Mesenteric fat pad (tissue), 1 donor: ENCODE data around the gene CCDC187. TPM values are rescaled to one million over a fixed set of nuclear protein-coding genes. Genes with fewer than 3 reads are reported as not detected.

Source experiments
- DNase-seq: peaks from one replicate; pipeline ENCODE4 v3.0.0-alpha.2; 2020; ENCODE audit warnings: low spot score
- total RNA-seq: library from RNA; stranded (reverse); fragmentation: NEBNext Ultra II Directional; extraction: Animal tissue kit (Norgen Biotek cat#: 25700); gene quantifications from one replicate; pipeline ENCODE4 v1.2.1, GENCODE V29; 2021
- donor health status: DM: yes; HTN: yes; CAD: no.

Gene CCDC187
- total RNA-seq, 1 donor from 2014 or later: not detected

DNA sequence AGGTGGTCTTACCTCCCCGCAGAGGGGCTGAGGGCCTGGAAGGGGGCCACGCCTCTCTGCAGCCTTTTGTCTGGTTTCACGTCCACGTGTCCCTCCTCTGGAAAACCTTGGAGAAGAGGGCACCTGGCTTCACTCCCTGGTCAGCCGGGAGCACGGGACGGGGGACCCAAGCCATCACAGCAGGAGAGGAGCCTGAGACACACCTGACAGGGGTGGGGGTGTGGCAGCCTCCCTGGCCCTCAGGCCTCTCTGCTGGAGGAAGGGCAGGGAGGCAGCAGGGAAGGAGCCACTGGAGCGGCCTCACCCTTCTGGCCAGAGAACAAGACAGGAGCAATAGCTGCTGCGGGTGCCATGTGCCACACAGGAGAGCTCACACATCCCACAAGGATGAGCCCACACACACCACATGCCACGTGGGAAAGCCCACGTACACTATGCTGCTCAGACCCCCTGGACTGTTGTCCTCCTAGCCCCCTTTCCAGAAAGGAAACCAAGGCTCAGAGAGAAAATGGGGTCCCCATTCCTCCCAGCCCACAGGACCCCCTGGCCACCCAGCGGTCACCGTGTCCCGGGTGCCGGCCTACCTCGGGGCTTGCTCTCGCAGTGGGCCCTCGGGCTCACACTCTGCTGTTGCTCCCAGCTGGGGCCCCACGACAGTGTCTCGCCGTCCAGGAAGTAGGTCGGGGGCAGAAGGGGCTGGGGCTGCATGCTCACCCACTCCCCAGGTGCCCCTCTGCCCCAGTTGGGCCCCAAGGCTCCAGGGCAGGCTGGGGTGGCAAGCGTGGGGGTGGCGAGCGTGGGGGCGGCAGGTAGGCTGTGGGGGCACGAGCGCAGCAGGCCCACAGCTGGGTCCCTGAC lies 18.2 kb downstream of the CCDC187 start:
- no peak for DNase-seq

DNA sequence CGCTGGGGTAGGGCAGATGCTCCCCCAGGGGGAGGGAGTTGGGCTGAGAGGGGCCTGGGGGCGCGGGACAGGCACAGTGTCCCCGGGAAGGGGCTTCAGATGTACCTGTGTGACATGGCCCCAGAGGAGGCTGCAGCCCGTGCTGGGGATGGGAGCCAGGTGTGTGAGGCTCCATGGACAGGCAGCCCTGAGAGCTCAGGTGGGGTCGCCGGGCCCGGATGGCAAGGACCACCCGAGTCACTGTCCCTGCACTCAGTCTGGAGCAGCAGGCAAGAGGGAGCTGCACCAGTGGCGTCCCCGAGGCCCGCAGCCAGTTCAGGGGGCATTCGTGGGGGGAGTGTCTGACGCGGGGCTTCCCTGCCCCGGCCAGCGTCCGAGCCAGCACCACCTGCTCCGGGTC lies 18.9 kb downstream of the CCDC187 start:
- DNase-seq: no peak

- no peak for DNase-seq
Measured at GRCh38 chr9:136284311-136284710, 19.6 kb downstream of the CCDC187 start.

DNA sequence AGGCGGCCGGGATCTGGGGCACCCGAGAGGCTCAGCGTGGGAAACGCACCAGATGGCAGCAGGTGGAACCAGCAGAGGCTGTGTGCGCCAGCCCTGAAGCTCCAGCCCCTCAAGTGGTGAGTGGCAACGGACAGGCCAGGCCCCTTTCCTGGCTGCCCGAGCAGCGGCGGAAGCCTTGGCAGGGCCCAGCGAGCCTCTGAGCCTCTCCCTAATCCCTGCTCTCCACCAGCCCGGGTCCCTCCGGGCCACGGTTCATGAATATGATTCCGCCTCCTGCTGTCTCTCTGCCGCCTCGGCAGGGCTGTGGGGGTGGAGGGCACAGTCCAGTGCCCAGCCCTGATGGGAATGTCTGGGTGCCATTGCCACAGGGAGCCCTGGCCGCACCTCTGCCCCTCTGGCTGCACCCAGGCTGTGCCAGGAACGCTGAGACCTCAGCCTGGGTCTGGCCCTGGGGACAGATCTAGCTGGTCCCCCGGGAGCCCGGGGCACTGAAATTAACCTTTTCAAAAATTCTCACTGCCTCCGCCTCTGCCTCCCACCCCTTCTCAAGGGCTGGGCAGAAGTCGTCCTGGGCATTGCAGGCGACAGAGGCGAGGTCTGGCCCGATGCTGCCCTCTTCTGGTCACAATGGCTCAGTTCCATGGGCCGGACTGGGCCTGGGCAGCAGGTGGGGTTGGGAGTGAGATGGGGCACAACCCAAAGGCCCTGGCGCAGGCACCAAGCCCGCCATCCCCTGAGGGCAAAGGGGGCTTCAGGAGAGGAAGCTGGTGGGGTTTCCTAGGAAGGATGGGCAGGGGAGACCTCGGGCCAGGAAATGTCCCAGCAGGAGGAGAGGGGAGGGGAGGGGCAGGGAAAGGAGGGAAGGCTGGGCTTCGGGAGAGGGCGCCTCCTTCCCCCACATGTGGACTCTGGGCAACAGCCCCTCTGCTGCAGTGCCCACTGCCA lies 20.3 kb downstream of the CCDC187 start:
- no peak for DNase-seq

DNA sequence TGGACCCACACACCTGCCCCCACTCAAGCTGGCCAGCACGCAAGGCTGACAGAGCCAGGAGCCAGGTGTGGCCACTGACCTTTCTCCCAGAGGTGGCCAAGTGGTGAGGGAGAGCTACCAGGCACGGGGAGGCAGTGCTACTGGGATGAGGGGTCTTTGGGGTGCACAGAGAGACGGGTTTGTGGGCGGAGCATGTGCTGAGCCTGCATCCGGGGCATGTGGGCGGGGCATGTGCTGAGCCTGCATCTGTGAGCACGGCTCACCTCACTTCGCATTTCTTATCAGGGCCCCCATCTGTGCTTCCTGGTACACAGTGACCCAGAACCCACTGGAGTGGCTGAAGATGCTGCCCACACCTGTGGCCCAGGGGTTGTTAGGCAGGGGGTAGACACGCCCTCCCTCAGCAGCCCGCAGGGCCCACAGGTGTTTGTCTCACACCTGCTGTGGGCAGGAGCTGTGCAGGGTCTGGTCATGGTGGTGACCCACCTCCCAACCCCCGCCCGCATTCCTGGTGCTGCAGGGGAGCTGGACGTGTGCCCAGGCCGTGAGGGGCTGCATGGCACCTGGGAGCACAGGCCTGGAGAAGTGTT lies 21.5 kb downstream of the CCDC187 start:
- DNase-seq: no peak

DNA sequence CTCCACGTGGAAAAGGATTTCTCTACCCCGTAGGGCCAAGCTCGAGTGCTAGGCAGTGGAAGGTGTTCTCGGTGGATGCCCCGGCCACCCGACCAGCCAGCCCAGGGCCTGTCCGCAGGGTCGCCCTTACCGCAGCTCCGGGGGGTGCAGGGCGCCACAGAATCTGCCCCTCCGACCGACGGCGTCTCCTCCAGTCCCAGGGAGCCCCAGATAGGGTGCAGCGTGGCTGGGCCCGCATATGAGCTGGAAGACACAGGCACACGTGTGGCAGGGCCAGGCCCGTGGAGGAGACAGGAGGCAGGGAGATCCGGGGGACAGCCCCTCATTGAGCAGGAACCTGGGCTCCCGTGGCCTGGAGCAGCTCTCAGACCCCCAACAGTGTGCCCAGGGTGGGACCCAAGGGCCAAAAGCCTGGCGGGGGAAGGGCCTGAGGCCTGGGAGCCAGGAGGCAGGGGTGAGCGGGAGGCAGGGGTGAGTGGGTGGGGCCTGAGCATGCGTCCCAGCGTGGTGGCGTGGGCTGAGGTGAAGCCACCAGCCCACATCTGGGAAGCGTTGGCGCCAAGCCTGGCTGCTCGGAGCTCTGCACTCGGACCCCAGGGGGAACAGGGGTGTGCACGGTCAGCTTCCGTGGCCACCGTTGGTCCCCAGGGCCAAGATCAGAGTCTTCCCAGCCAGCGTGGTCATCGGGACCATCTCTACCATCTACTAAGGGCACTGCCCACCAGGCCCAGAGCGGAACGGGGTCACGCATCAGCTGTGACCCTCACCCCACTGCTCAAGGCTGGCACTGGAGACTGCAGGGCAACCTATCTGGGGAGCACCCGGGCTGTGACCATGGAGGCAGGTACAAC lies 22.2 kb downstream of the CCDC187 start:
- no peak for DNase-seq

DNA sequence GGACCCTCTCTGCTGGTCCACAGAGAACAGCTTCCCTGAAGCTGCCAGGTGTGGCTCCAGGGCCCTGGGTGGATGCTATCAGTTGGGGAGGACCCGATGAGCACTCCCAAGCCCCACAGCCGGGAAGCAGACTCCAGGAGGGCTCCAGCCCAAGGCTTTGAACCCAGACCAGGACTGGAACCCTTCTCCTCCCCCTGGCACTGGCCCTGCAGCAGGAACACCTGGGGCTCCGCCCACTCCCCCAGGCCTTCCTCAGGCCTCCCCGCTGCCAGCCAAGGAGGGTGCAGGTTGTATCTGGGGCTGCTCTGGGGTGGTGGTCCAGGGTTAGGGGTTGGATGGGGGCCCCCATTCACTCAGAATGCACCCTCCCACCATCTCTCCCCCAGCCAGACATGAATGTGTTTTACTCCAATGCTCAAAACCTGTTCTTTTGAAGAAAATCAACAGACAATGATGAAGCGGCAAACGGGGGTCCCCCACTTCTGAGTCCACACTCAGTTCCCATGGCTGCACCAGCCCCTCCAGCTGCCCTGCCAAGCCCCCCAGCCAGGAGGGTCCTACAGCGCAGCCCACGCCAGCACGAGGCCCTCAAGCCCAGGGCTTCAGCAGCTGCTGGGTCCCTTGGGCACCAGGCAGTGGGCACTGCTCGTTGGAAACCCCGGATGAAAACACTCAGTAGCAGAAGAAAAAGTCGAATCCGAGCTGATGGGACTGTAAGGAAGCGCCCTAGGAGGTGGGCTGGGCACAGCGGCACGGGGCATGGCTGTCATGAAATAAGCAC lies 23.2 kb downstream of the CCDC187 start:
- DNase-seq: no peak

- DNase-seq: no peak
Measured at GRCh38 chr9:136279471-136279870, 24.4 kb downstream of the CCDC187 start.

DNA sequence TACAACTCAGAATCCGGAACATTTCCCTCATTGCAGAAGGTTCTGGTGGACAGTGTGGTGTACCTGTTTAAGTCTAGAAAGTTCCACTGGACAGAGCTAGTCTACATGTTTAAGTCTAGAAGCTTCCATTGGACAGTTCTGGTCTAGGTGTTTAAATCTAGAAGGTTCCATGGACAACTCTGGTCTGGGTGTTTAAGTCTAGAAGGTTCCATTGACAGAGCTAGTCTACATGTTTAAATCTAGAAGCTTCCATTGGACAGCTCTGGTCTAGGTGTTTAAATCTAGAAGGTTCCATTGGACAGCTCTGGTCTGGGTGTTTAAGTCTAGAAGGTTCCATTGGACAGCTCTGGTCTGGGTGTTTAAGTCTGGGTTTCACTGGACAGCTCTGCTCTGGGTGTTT lies 25.0 kb downstream of the CCDC187 start:
- no peak for DNase-seq

DNA sequence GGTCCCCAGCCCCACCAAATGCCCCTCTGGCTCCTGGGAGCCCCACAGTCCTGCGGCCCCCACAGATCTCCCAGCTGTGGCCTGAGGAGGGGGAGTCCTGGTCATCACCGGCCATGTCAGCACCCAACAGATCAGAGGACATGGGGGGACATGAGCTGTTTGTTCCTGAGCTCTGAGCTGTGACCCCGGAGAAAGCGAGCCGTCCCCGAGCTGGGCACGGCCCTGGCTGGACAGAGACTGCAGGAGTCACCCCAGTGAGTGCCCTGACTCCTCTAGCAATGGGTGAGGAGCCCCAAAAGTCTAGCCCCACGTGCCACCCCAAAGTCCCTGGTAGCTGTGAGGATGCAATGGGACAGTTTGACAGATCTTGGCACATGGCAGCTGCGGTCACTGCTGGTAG lies 25.7 kb downstream of the CCDC187 start:
- DNase-seq: no peak

GRCh38 chr9:136277746-136278145 lies 26.1 kb downstream of the CCDC187 start:
- DNase-seq: no peak

DNA sequence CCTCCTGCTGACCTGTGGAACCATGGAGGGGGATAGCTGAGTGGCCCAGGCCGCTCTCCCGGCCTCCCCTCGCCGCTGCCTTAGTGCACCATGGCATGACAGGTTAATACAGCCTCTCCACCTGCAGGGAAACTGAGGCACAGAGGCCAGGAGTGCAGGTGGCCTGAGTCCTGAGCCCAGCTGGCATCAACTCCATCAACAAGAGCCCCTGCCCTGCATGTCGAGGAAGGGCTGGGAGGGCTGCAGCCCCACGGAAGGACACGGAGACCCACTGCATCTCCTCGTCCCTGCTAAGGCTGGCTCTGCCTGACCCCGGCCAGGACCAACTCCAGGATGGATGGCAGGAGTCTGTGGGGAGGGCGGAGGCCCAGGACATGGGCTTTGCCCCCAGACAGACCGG lies 27.2 kb downstream of the CCDC187 start:
- no peak for DNase-seq

GRCh38 chr9:136275655-136276429 lies 28.1 kb downstream of the CCDC187 start:
- DNase-seq: no peak

GRCh38 chr9:136274786-136275654 lies 28.9 kb downstream of the CCDC187 start:
- no peak for DNase-seq

GRCh38 chr9:136273921-136274785 lies 29.7 kb downstream of the CCDC187 start:
- no peak for DNase-seq

DNA sequence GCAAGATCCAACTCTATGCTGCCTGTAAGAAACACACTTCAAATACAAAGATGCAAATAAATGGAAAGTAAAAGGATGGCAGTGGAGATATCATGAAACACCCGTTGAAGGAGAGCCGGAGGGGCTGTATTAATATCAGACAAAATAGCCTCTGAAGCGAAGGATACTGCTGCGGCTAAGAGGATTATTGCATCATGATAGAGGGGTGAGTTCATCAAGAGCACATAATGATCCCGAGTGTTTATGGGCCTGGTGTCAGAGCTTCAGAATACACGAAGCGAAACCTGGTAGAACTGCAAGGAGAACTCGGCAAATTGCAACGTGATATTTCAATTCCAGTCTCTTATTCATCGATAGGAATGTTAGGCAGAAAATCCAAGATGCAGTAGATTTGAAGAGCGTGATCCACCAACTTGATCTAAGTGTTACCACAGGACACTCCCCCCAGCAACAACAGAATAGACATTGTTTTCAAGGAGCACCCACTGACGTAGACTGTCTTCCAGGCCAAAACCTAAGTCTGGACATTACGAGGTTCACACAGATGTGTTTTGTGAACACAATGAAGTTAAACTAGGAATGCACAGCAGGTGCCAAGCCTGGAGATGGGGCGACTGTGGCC lies 30.5 kb downstream of the CCDC187 start:
- DNase-seq: no peak
